PC-9 (cell line): Measurements from ENCODE around the gene LAP3. TPM values are rescaled to one million over a fixed set of nuclear protein-coding genes. Genes with fewer than 3 reads are reported as not detected.

Source experiments
- BruUV-seq: library from RNA; stranded (reverse); fragments of 400-500 nt; replicated peaks from 2 replicates; lab custom pipeline; 2021; lab: Mats Ljungman, UMichigan
- CTCF ChIA-PET: fragments of 300-600 bp; sonication (Branson Sonifier 250); formaldehyde crosslinking; loops from one replicate; lab custom pipeline; 2022; ENCODE audit warnings: antibody characterized with exemption; lab: Charles Lee
- POLR2A ChIA-PET: fragments of 300-600 bp; sonication (Branson Sonifier 250); formaldehyde crosslinking; loops from one replicate; lab custom pipeline; 2022; ENCODE audit warnings: antibody characterized with exemption; ENCODE audit not compliant: unreplicated experiment; lab: Charles Lee
- DNase-seq, 2 experiments: peaks; one replicate each; pipeline versions ENCODE4 v3.0.0 to v3.0.0-alpha.2; 2015 to 2022; ENCODE audit warnings: mixed read lengths in 1 of 2
- H2AFZ ChIP-seq: fragments of 200-600 bp; sonication (generic); 2 replicates; pipeline ENCODE4 v1.8.1; 2017; ENCODE audit warnings: antibody characterized with exemption
- H3F3A ChIP-seq: fragments of 200-600 bp; sonication (generic); 2 replicates; pipeline ENCODE4 v1.8.1; 2017; ENCODE audit warnings: antibody characterized with exemption, mild to moderate bottlenecking, low read depth; ENCODE audit not compliant: insufficient read depth
- H3K27ac ChIP-seq: fragments of 200-600 bp; sonication (generic); 2 replicates; pipeline ENCODE4 v1.6.1; 2016; ENCODE audit warnings: mixed run types
- H3K27me3 ChIP-seq: fragments of 200-600 bp; sonication (generic); 2 replicates; pipeline ENCODE4 v1.6.1; 2016; ENCODE audit warnings: low read depth, mixed run types; ENCODE audit not compliant: insufficient read depth
- H3K36me3 ChIP-seq: fragments of 200-600 bp; sonication (generic); 2 replicates; pipeline ENCODE4 v1.6.1; 2016; ENCODE audit warnings: low read depth, mixed run types
- H3K4me1 ChIP-seq: fragments of 200-600 bp; sonication (generic); replicated peaks from 2 replicates; pipeline ENCODE4 v1.6.1; 2016; ENCODE audit warnings: mixed run types; ENCODE audit not compliant: insufficient read depth
- H3K4me2 ChIP-seq: fragments of 200-600 bp; sonication (generic); 2 replicates; pipeline ENCODE4 v1.6.1; 2017; ENCODE audit warnings: mixed run types
- H3K4me3 ChIP-seq: fragments of 200-600 bp; sonication (generic); 2 replicates; pipeline ENCODE4 v1.6.1; 2016; ENCODE audit warnings: mixed run types
- H3K79me2 ChIP-seq: fragments of 200-600 bp; sonication (generic); 2 replicates; pipeline ENCODE4 v1.6.1; 2017; ENCODE audit warnings: low read depth, mixed run types
- H3K9me2 ChIP-seq: fragments of 200-600 bp; sonication (generic); 2 replicates; pipeline ENCODE4 v1.8.1; 2017; ENCODE audit warnings: mild to moderate bottlenecking; ENCODE audit not compliant: insufficient read depth
- H3K9me3 ChIP-seq: fragments of 200-600 bp; sonication (generic); 2 replicates; pipeline ENCODE4 v1.8.1; 2016; ENCODE audit warnings: low read depth; ENCODE audit not compliant: insufficient read depth
- H4K20me1 ChIP-seq: fragments of 200-600 bp; sonication (generic); 2 replicates; pipeline ENCODE4 v1.8.1; 2017; ENCODE audit not compliant: insufficient read depth
- EZH2 ChIP-seq: fragments of 200-600 bp; sonication (generic); IDR thresholded peaks from 2 replicates; pipeline ENCODE4 v1.8.0; 2017; ENCODE audit warnings: antibody characterized with exemption, low read depth
- intact Hi-C: fragments of 100-400 bp; cut with micrococcal nuclease; formaldehyde crosslinking; loops from one replicate; pipeline ENCODE4 v1.10.0; 2022; ENCODE audit not compliant: unreplicated experiment
- total RNA-seq: library from RNA; stranded (reverse); gene quantifications from 2 replicates; pipeline ENCODE4 v1.2.3, GENCODE V29; 2021
- TF ChIP-seq, protein P1 (sequence below): fragments of 200-600 bp; sonication (generic); conservative IDR thresholded peaks from 2 replicates; pipeline ENCODE4 v1.6.1; 2017; ENCODE audit warnings: mixed run types, antibody characterized with exemption, mild to moderate bottlenecking, moderate library complexity

The LAP3 gene
- total RNA-seq, 1 experiment from 2014 or later: 43.9 TPM

DNA sequence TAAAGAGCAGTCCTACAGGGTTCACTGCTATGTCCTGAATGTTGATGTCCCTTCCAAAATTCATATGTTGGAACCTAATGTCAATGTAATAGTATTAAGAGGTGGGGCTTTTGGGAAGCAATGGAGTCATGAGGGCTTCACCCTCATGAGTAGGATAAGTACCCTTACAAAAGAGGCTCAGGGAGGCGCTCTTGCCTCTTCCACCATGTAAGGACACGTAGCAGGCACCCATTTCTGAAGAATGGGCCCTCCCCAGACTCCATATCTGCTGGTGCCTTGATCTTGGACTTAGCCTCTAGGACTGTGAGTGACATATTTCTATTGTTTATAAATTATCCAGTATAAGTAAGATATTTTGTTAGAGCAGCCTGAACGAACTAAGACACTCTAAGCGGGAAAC lies 53.2 kb downstream of the LAP3 start:
- no peak overlapping the region for H2AFZ ChIP-seq
- H3K27ac ChIP-seq: no peak overlapping the region
- no TSS peak for BruUV-seq
- no peak overlapping the region for H3K4me3 ChIP-seq
- no peaks in the 10 kb centered on the region for H3K27me3 ChIP-seq
- TF ChIP-seq EZH2: no peak
- TF ChIP-seq, protein P1, sequence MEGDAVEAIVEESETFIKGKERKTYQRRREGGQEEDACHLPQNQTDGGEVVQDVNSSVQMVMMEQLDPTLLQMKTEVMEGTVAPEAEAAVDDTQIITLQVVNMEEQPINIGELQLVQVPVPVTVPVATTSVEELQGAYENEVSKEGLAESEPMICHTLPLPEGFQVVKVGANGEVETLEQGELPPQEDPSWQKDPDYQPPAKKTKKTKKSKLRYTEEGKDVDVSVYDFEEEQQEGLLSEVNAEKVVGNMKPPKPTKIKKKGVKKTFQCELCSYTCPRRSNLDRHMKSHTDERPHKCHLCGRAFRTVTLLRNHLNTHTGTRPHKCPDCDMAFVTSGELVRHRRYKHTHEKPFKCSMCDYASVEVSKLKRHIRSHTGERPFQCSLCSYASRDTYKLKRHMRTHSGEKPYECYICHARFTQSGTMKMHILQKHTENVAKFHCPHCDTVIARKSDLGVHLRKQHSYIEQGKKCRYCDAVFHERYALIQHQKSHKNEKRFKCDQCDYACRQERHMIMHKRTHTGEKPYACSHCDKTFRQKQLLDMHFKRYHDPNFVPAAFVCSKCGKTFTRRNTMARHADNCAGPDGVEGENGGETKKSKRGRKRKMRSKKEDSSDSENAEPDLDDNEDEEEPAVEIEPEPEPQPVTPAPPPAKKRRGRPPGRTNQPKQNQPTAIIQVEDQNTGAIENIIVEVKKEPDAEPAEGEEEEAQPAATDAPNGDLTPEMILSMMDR: no peak
- H3F3A ChIP-seq: no peaks in the 10 kb centered on the region
- CTCF ChIA-PET: no interaction called here
- intact Hi-C loops: loop anchor here (10.0 kb wide), 1 partner anchor 965 kb away; no protein-coding TSS in a partner anchor
- 0 out of 2 replicates have a peak, but pooled peaks cover 4% of the 10 kb centered on the region for H3K36me3 ChIP-seq
- no peaks in the 10 kb centered on the region for H3K9me3 ChIP-seq
- POLR2A ChIA-PET: no interaction called here
- no peaks in the 10 kb centered on the region for H4K20me1 ChIP-seq
- H3K4me1 ChIP-seq: no peaks in the 10 kb centered on the region
- no peak for DNase-seq
- H3K79me2 ChIP-seq: no peaks in the 10 kb centered on the region
- H3K4me2 ChIP-seq: no peak overlapping the region
- H3K9me2 ChIP-seq: no peaks in the 10 kb centered on the region

DNA sequence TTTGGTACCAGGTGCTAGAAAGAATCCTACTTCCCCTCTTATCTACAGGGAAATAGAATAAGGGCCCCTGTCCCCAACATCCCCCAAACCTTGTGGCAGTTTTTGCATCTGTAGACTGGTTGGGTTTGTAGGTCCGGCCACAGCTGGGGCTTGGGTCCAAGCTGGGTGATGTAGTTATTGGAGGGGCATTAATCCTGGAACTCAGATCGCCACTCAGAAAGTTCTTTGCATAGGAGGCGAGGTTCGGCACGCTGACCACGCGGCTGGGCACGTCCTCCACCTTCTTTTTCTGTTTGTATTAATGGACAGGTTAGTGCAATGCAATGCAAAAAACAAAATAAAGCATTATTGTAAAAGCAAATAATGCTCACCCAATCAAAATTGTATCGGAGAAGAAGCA lies 56.6 kb downstream of the LAP3 start:
- Histone ChIP-seq H3K27ac (no peak overlapping the region), H3K4me2 (no peak overlapping the region), H4K20me1 (no peaks in the 10 kb centered on the region; the same call in 1 of the 2 replicates), H3K9me3 (no peaks in the 10 kb centered on the region), H2AFZ (no peak overlapping the region), H3F3A (no peaks in the 10 kb centered on the region), H3K79me2 (no peaks in the 10 kb centered on the region), H3K9me2 (no peaks in the 10 kb centered on the region), H3K4me1 (no peaks in the 10 kb centered on the region), H3K27me3 (no peaks in the 10 kb centered on the region), H3K4me3 (no peak overlapping the region), H3K36me3 (0 out of 2 replicates have a peak, but pooled peaks cover 4% of the 10 kb centered on the region)
- CTCF ChIA-PET: no interaction called here
- BruUV-seq: no TSS peak
- POLR2A ChIA-PET: no interaction called here
- intact Hi-C loops: loop anchor here (10.0 kb wide), 1 partner anchor 961 kb away; no protein-coding TSS in a partner anchor
- TF ChIP-seq, protein P1: no peak
- TF ChIP-seq EZH2: no peak
- no peak for DNase-seq

DNA sequence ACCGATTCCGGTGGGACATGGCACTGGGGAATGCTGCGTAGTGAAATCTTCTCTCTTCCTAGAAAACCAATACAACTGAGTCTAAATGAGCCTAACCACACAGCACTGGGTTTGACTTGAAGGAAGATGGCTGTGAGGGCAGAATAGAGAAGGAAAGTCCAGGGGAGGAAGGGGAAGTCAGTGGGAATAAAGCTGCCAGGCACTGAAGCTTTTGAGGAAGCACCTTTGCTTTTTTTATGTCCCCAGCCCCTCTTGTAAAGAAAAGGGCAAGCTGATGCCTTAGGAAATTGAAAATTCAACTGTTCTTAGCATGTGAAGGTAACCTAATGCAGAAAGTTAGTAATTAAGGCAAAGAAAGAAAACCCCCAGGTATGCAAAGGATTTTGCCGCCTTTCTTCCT lies 58.1 kb downstream of the LAP3 start:
- Histone ChIP-seq H3K9me2 (no peaks in the 10 kb centered on the region), H3K79me2 (no peaks in the 10 kb centered on the region), H3K4me2 (no peak overlapping the region), H3K27me3 (no peaks in the 10 kb centered on the region), H2AFZ (no peak overlapping the region), H3K4me3 (no peak overlapping the region), H3K4me1 (no peaks in the 10 kb centered on the region), H3K9me3 (no peaks in the 10 kb centered on the region), H3K27ac (no peak overlapping the region), H4K20me1 (no peaks in the 10 kb centered on the region; the same call in 1 of the 2 replicates), H3K36me3 (0 out of 2 replicates have a peak, but pooled peaks cover 4% of the 10 kb centered on the region), H3F3A (no peaks in the 10 kb centered on the region)
- POLR2A ChIA-PET: no interaction called here
- BruUV-seq: no TSS peak
- no peak for DNase-seq
- intact Hi-C loops: loop anchor here (10.0 kb wide), 1 partner anchor 960 kb away; no protein-coding TSS in a partner anchor
- TF ChIP-seq, protein P1: no peak
- no peak for TF ChIP-seq EZH2
- CTCF ChIA-PET: no interaction called here
